HL-60 (cell line): ENCODE results near the gene RELN.

ENCODE experiments used
- POLR2AphosphoS5 ChIP-seq: IDR thresholded peaks from 2 replicates; pipeline ENCODE4 v1.6.1; 2012; ENCODE audit warnings: low read depth
- SPI1 ChIP-seq: IDR thresholded peaks from 2 replicates; pipeline ENCODE4 v1.6.1; 2012; ENCODE audit warnings: low read depth, mild to moderate bottlenecking, borderline replicate concordance
- TF ChIP-seq, protein P1 (sequence below): IDR thresholded peaks from one replicate; pipeline ENCODE4 v1.5.1; 2011; ENCODE audit warnings: low read length, control low read depth, inconsistent platforms; ENCODE audit not compliant: insufficient read depth
- TF ChIP-seq, protein P2 (sequence below): IDR thresholded peaks from 2 replicates; pipeline ENCODE4 v1.6.1; 2012; ENCODE audit warnings: low read depth; ENCODE audit not compliant: insufficient replicate concordance

DNA sequence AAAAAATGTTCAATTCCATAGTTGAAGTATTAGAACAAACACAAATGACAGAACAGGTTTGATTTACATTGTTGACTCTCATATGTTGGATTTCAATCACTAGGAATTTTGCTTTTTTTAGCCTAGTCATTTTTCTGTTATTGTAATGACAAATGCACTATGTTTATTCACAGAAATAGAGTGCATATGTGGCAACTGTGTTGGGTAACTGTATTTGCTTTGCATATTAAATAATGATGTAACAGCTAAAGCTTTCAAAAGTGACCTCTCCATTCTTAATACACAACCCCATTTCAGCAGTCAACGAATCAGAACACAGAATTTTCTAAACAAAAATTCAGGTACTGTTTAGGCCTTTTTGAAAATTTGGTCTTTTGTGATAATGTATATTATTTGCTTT lies 489.5 kb downstream of the RELN start:
- TF ChIP-seq, protein P1, sequence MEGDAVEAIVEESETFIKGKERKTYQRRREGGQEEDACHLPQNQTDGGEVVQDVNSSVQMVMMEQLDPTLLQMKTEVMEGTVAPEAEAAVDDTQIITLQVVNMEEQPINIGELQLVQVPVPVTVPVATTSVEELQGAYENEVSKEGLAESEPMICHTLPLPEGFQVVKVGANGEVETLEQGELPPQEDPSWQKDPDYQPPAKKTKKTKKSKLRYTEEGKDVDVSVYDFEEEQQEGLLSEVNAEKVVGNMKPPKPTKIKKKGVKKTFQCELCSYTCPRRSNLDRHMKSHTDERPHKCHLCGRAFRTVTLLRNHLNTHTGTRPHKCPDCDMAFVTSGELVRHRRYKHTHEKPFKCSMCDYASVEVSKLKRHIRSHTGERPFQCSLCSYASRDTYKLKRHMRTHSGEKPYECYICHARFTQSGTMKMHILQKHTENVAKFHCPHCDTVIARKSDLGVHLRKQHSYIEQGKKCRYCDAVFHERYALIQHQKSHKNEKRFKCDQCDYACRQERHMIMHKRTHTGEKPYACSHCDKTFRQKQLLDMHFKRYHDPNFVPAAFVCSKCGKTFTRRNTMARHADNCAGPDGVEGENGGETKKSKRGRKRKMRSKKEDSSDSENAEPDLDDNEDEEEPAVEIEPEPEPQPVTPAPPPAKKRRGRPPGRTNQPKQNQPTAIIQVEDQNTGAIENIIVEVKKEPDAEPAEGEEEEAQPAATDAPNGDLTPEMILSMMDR = no peak
- TF ChIP-seq POLR2AphosphoS5 (no peak), SPI1 (no peak)
- TF ChIP-seq, protein P2, sequence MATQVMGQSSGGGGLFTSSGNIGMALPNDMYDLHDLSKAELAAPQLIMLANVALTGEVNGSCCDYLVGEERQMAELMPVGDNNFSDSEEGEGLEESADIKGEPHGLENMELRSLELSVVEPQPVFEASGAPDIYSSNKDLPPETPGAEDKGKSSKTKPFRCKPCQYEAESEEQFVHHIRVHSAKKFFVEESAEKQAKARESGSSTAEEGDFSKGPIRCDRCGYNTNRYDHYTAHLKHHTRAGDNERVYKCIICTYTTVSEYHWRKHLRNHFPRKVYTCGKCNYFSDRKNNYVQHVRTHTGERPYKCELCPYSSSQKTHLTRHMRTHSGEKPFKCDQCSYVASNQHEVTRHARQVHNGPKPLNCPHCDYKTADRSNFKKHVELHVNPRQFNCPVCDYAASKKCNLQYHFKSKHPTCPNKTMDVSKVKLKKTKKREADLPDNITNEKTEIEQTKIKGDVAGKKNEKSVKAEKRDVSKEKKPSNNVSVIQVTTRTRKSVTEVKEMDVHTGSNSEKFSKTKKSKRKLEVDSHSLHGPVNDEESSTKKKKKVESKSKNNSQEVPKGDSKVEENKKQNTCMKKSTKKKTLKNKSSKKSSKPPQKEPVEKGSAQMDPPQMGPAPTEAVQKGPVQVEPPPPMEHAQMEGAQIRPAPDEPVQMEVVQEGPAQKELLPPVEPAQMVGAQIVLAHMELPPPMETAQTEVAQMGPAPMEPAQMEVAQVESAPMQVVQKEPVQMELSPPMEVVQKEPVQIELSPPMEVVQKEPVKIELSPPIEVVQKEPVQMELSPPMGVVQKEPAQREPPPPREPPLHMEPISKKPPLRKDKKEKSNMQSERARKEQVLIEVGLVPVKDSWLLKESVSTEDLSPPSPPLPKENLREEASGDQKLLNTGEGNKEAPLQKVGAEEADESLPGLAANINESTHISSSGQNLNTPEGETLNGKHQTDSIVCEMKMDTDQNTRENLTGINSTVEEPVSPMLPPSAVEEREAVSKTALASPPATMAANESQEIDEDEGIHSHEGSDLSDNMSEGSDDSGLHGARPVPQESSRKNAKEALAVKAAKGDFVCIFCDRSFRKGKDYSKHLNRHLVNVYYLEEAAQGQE = no peak
